OCI-LY1 (cell line): ENCODE measurements around the gene PFKP.

Source experiments
- EZH2 ChIP-seq: fragments of 200-600 bp; sonication (generic), shearing (Covaris generic); IDR thresholded peaks from 2 replicates; pipeline ENCODE4 v1.8.0; 2017; ENCODE audit warnings: borderline replicate concordance, mixed run types, mild to moderate bottlenecking, antibody characterized with exemption, low read length, moderate library complexity, mixed read lengths
- TF ChIP-seq, protein P1 (sequence below): fragments of 200-600 bp; sonication (generic), shearing (Covaris generic); IDR thresholded peaks from 2 replicates; pipeline ENCODE4 v1.5.1; 2017; ENCODE audit warnings: mild to moderate bottlenecking, antibody characterized with exemption, low read length, moderate library complexity, mixed read lengths

DNA sequence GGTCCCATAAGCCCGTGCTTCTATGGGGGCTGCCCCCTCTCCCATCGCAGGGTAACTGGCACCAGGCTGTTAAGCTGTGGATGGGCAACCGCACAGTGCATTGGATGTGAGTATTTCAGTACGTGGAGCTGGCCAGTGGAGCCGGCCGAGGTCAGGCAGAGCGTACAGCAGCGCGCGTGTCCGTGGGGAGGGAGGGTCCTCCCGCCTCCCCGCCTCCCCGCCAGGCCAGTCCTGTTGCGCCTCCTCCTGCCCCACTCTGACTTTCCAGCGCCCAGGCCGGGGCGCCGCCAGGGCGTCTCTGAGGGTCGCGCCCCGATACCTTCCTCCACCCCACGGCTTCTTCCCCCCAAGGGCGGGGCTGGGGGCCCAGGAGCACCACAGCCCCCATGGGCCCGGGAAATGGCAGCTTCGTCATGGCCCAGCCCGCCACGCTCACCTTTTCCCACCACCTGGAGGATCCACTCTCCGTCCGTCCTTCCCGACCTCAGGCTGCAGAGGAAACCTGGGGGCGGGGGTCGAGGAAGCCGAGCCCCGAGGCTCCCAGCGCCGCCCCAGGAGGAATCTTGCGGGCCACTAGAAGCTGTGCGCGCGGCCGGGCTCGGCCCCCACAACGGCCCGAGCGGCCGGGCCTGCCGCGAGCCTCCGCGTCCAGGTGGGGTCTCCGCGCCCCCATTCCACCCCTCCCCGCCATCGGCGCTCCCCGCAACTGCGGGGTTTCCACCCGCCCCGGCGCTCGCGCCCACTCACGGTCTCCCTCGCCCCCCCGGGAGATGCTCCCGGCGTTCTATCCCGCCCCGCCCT, 831 bp upstream of the PFKP start:
- TF ChIP-seq, protein P1, sequence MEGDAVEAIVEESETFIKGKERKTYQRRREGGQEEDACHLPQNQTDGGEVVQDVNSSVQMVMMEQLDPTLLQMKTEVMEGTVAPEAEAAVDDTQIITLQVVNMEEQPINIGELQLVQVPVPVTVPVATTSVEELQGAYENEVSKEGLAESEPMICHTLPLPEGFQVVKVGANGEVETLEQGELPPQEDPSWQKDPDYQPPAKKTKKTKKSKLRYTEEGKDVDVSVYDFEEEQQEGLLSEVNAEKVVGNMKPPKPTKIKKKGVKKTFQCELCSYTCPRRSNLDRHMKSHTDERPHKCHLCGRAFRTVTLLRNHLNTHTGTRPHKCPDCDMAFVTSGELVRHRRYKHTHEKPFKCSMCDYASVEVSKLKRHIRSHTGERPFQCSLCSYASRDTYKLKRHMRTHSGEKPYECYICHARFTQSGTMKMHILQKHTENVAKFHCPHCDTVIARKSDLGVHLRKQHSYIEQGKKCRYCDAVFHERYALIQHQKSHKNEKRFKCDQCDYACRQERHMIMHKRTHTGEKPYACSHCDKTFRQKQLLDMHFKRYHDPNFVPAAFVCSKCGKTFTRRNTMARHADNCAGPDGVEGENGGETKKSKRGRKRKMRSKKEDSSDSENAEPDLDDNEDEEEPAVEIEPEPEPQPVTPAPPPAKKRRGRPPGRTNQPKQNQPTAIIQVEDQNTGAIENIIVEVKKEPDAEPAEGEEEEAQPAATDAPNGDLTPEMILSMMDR, result no peak
- no peak for TF ChIP-seq EZH2
